Measurements from ENCODE around the gene COX15.

The COX15 gene

GRCh38 chr10:99760321-99760720 is 28.4 kb upstream of the COX15 start:
- Histone ChIP-seq H3K9ac (ENCODE audit: low read depth, low read length, poor library complexity, severe bottlenecking) (no peak overlapping the region), H4K20me1 (ENCODE audit: insufficient read depth, low read length, poor library complexity, severe bottlenecking) (no peaks in the 10 kb centered on the region), H3K4me3 (ENCODE audit: low read length, poor library complexity, severe bottlenecking) (no peak overlapping the region), H3K79me2 (ENCODE audit: insufficient read depth, low read length) (no peaks in the 10 kb centered on the region), H3F3A (ENCODE audit: low read depth) (no peaks in the 10 kb centered on the region), H3K4me2 (ENCODE audit: low read depth, low read length, poor library complexity, severe bottlenecking) (no peak overlapping the region), H3K4me1 (ENCODE audit: insufficient read depth, low read length, poor library complexity, severe bottlenecking) (no peaks in the 10 kb centered on the region), H3K27me3 (ENCODE audit: insufficient read depth, low read length, poor library complexity, severe bottlenecking) (no peaks in the 10 kb centered on the region), H2AFZ (ENCODE audit: low read length) (no peak overlapping the region), H3K9me3 (ENCODE audit: insufficient read depth, low read depth, low read length) (no peaks in the 10 kb centered on the region), H3K9me2 (replicated peaks; ENCODE audit: low read depth, low read length) (no peaks in the 10 kb centered on the region), H3K36me3 (ENCODE audit: insufficient read depth, low read length) (peaks cover 25% of the 10 kb centered on the region)
- TF ChIP-seq, protein P1, sequence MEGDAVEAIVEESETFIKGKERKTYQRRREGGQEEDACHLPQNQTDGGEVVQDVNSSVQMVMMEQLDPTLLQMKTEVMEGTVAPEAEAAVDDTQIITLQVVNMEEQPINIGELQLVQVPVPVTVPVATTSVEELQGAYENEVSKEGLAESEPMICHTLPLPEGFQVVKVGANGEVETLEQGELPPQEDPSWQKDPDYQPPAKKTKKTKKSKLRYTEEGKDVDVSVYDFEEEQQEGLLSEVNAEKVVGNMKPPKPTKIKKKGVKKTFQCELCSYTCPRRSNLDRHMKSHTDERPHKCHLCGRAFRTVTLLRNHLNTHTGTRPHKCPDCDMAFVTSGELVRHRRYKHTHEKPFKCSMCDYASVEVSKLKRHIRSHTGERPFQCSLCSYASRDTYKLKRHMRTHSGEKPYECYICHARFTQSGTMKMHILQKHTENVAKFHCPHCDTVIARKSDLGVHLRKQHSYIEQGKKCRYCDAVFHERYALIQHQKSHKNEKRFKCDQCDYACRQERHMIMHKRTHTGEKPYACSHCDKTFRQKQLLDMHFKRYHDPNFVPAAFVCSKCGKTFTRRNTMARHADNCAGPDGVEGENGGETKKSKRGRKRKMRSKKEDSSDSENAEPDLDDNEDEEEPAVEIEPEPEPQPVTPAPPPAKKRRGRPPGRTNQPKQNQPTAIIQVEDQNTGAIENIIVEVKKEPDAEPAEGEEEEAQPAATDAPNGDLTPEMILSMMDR (conservative IDR thresholded peaks at IDR 0.05; ENCODE audit: low read length) = no peak
- no peak for TF ChIP-seq EZH2phosphoT487 (IDR thresholded peaks at IDR 0.05; ENCODE audit: borderline replicate concordance)

GRCh38 chr10:99758211-99758891 is 26.4 kb upstream of the COX15 start:
- H3K9me3 ChIP-seq (ENCODE audit: insufficient read depth, low read depth, low read length) = no peaks in the 10 kb centered on the region
- H3K79me2 ChIP-seq (ENCODE audit: insufficient read depth, low read length) = no peaks in the 10 kb centered on the region
- no peaks in the 10 kb centered on the region for H4K20me1 ChIP-seq (ENCODE audit: insufficient read depth, low read length, poor library complexity, severe bottlenecking)
- no peak overlapping the region for H3K9ac ChIP-seq (ENCODE audit: low read depth, low read length, poor library complexity, severe bottlenecking)
- H3K27me3 ChIP-seq (ENCODE audit: insufficient read depth, low read length, poor library complexity, severe bottlenecking) = no peaks in the 10 kb centered on the region
- no peaks in the 10 kb centered on the region for H3F3A ChIP-seq (ENCODE audit: low read depth)
- no peaks in the 10 kb centered on the region for H3K4me1 ChIP-seq (ENCODE audit: insufficient read depth, low read length, poor library complexity, severe bottlenecking)
- no peak overlapping the region for H2AFZ ChIP-seq (ENCODE audit: low read length)
- H3K4me3 ChIP-seq (ENCODE audit: low read length, poor library complexity, severe bottlenecking) = no peak overlapping the region
- H3K4me2 ChIP-seq (ENCODE audit: low read depth, low read length, poor library complexity, severe bottlenecking) = no peak overlapping the region
- H3K36me3 ChIP-seq (ENCODE audit: insufficient read depth, low read length) = peaks cover 42% of the 10 kb centered on the region
- TF ChIP-seq EZH2phosphoT487 (IDR thresholded peaks at IDR 0.05; ENCODE audit: borderline replicate concordance) = no peak
- TF ChIP-seq, protein P1 (conservative IDR thresholded peaks at IDR 0.05; ENCODE audit: low read length) = no peak
- H3K9me2 ChIP-seq (replicated peaks; ENCODE audit: low read depth, low read length) = no peaks in the 10 kb centered on the region

DNA sequence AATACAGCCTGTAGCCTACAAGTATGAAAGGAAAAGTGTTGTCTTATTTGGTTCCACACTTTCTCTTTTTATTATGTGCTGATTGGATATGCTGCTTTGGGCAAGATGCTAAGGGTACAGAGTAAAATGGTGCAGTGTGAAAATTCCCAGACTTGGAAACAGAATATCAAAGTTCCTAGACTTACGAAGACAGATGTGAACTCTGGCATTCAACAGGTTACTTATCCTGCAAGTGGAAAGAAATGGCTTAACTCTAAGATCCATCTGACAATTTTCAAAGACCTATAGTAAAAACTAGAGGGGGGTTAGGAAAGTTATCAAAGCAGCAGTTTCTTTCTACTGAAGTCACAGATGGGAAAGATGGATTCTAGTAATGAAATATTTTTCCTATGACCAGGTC is 24.2 kb upstream of the COX15 start:
- no peaks in the 10 kb centered on the region for H3K79me2 ChIP-seq (ENCODE audit: insufficient read depth, low read length)
- H3K27me3 ChIP-seq (ENCODE audit: insufficient read depth, low read length, poor library complexity, severe bottlenecking) = no peaks in the 10 kb centered on the region
- no peaks in the 10 kb centered on the region for H3K9me2 ChIP-seq (replicated peaks; ENCODE audit: low read depth, low read length)
- no peak overlapping the region for H3K4me3 ChIP-seq (ENCODE audit: low read length, poor library complexity, severe bottlenecking)
- H3K36me3 ChIP-seq (ENCODE audit: insufficient read depth, low read length) = peaks cover 59% of the 10 kb centered on the region
- no peak overlapping the region for H3K9ac ChIP-seq (ENCODE audit: low read depth, low read length, poor library complexity, severe bottlenecking)
- H3F3A ChIP-seq (ENCODE audit: low read depth) = no peaks in the 10 kb centered on the region
- H3K4me1 ChIP-seq (ENCODE audit: insufficient read depth, low read length, poor library complexity, severe bottlenecking) = no peaks in the 10 kb centered on the region
- H4K20me1 ChIP-seq (ENCODE audit: insufficient read depth, low read length, poor library complexity, severe bottlenecking) = no peaks in the 10 kb centered on the region
- TF ChIP-seq, protein P1 (conservative IDR thresholded peaks at IDR 0.05; ENCODE audit: low read length) = no peak
- TF ChIP-seq EZH2phosphoT487 (IDR thresholded peaks at IDR 0.05; ENCODE audit: borderline replicate concordance) = no peak
- H3K9me3 ChIP-seq (ENCODE audit: insufficient read depth, low read depth, low read length) = no peaks in the 10 kb centered on the region
- H2AFZ ChIP-seq (ENCODE audit: low read length) = no peak overlapping the region
- H3K4me2 ChIP-seq (ENCODE audit: low read depth, low read length, poor library complexity, severe bottlenecking) = no peak overlapping the region
